GM23338 (cell line): ENCODE measurements around the gene ARFIP1. TPM values are rescaled to one million over a fixed set of nuclear protein-coding genes. Genes with fewer than 3 reads are reported as not detected.

Experiments used
- ATAC-seq: fragments of 200-7000 bp; cut with Tn5 transposase; 3 replicates; pipeline ENCODE4 v1.9.1; 2020
- DNase-seq: peaks from one replicate; pipeline ENCODE4 v3.0.0-alpha.2; 2015; ENCODE audit warnings: low spot score
- H2AFZ ChIP-seq: fragments of 200-600 bp; sonication (generic); 2 replicates; pipeline ENCODE4 v1.8.0; 2016; ENCODE audit warnings: antibody characterized with exemption, mild to moderate bottlenecking, moderate library complexity
- H3F3A ChIP-seq: fragments of 200-600 bp; sonication (generic); replicated peaks from 2 replicates; pipeline ENCODE4 v1.8.0; 2017; ENCODE audit warnings: antibody characterized with exemption, mixed run types, low read depth
- H3K27ac ChIP-seq: fragments of 200-600 bp; sonication (generic); 2 replicates; pipeline ENCODE4 v1.6.1; 2016; ENCODE audit warnings: low read depth
- H3K27me3 ChIP-seq: fragments of 200-600 bp; sonication (generic); 2 replicates; pipeline ENCODE4 v1.8.0; 2016; ENCODE audit warnings: mild to moderate bottlenecking, mixed run types, moderate library complexity; ENCODE audit not compliant: insufficient read depth
- H3K36me3 ChIP-seq: fragments of 200-600 bp; sonication (generic); 2 replicates; pipeline ENCODE4 v1.8.0; 2016; ENCODE audit warnings: mild to moderate bottlenecking; ENCODE audit not compliant: insufficient read depth
- H3K4me1 ChIP-seq: fragments of 200-600 bp; sonication (generic); 2 replicates; pipeline ENCODE4 v1.8.0; 2016; ENCODE audit warnings: mild to moderate bottlenecking, moderate library complexity; ENCODE audit not compliant: insufficient read depth
- H3K4me2 ChIP-seq: fragments of 200-600 bp; sonication (generic); 2 replicates; pipeline ENCODE4 v1.7.1; 2017; ENCODE audit warnings: mixed run types
- H3K4me3 ChIP-seq: fragments of 200-600 bp; sonication (generic); 2 replicates; pipeline ENCODE4 v1.6.1; 2016; ENCODE audit warnings: mixed run types
- H3K79me2 ChIP-seq: fragments of 200-600 bp; sonication (generic); replicated peaks from 2 replicates; pipeline ENCODE4 v1.8.0; 2017; ENCODE audit warnings: mild to moderate bottlenecking; ENCODE audit not compliant: insufficient read depth
- H3K9me2 ChIP-seq: fragments of 200-600 bp; sonication (generic); 2 replicates; pipeline ENCODE4 v1.8.0; 2017; ENCODE audit not compliant: insufficient read depth
- H4K20me1 ChIP-seq: fragments of 200-600 bp; sonication (generic); replicated peaks from 2 replicates; pipeline ENCODE4 v1.8.0; 2017; ENCODE audit warnings: mild to moderate bottlenecking; ENCODE audit not compliant: insufficient read depth
- H3K27ac Mint-ChIP-seq: 2 replicates; pipeline ENCODE4 v1.8.0; 2020; ENCODE audit warnings: inconsistent platforms, mild to moderate bottlenecking, moderate library complexity, mixed read lengths
- H3K27me3 Mint-ChIP-seq: 3 replicates; pipeline ENCODE4 v1.8.0; 2022; ENCODE audit warnings: low read depth, mild to moderate bottlenecking, moderate library complexity, mixed read lengths, inconsistent platforms; ENCODE audit not compliant: insufficient read depth, poor library complexity
- H3K36me3 Mint-ChIP-seq: 3 replicates; pipeline ENCODE4 v1.8.0; 2021; ENCODE audit warnings: low read depth, mild to moderate bottlenecking, inconsistent platforms, moderate library complexity, mixed read lengths
- H3K4me1 Mint-ChIP-seq: 3 replicates; pipeline ENCODE4 v1.8.0; 2020; ENCODE audit warnings: mild to moderate bottlenecking, inconsistent platforms, mixed read lengths
- H3K4me3 Mint-ChIP-seq: 3 replicates; pipeline ENCODE4 v1.8.0; 2021; ENCODE audit warnings: moderate library complexity, mild to moderate bottlenecking, inconsistent platforms, mixed read lengths
- H3K9me3 Mint-ChIP-seq: 3 replicates; pipeline ENCODE4 v1.8.0; 2020; ENCODE audit warnings: moderate library complexity, mild to moderate bottlenecking, inconsistent platforms, mixed read lengths
- CREB1 ChIP-seq: fragments of 250-450 bp; sonication (Bioruptor Pico); IDR thresholded peaks from 2 replicates; pipeline ENCODE4 v1.5.0; 2020; ENCODE audit warnings: low read depth, mild to moderate bottlenecking, moderate library complexity
- JUNB ChIP-seq: IDR thresholded peaks from one replicate; pipeline ENCODE4 v1.6.1; 2016; ENCODE audit warnings: antibody characterized with exemption; ENCODE audit not compliant: unreplicated experiment
- STAT1 ChIP-seq: IDR thresholded peaks from one replicate; pipeline ENCODE4 v1.6.1; 2016; ENCODE audit warnings: antibody characterized with exemption; ENCODE audit not compliant: unreplicated experiment
- ZNF331 ChIP-seq: fragments of 250-450 bp; sonication (Bioruptor Pico); IDR thresholded peaks from 2 replicates; pipeline ENCODE4 v1.5.0; 2020; ENCODE audit warnings: low read depth, mild to moderate bottlenecking, moderate library complexity
- polyA plus RNA-seq: library from polyadenylated mRNA; unstranded; fragments of >200 nt; fragmentation: Nextera tagmentation; extraction: Ambion mirVana; gene quantifications from 2 replicates; pipeline ENCODE4 v1.2.1, GENCODE V29; 2016
- total RNA-seq: library from RNA; depleted of rRNA; stranded (reverse); fragments of >200 nt; shearing (Covaris generic); gene quantifications from 2 replicates; pipeline ENCODE4 v1.2.3, GENCODE V29; 2014
- TF ChIP-seq, protein P1 (sequence below): IDR thresholded peaks from one replicate; pipeline ENCODE4 v1.6.1; 2018; ENCODE audit warnings: antibody characterized with exemption; ENCODE audit not compliant: unreplicated experiment
- TF ChIP-seq, protein P2 (sequence below), 2 experiments: fragments of 200-600 bp in 1 of 2; sonication (generic) in 1 of 2; conservative IDR thresholded peaks; 2 replicates each; pipeline versions ENCODE4 v1.5.1 to v1.6.1; 2016 to 2017; ENCODE audit warnings: antibody characterized with exemption in 2 of 2, low read depth in 2 of 2, mild to moderate bottlenecking in 2 of 2, moderate library complexity in 1 of 2

Gene ARFIP1
- total and polyA plus RNA-seq, 2 experiments from 2014 or later: 46.0 to 49.6 TPM

DNA sequence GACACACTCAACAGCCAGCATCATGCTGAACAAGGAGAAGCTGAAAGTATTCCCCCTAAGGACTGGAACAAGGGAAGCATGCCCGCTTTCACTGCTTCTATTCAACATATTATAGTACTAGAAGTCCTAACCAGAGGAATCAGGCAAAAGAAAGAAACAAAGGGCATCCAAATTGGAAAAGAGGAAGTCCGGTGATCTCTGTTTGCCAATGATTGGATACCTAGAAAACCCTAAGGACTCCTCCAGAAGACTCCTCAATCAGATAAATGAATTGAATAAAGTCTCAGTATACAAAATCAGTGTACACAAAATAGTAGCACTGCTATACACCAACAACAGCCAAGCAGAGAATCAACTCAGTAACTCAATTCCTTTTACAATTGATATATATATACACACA, 44.8 kb downstream of the ARFIP1 start:
- ATAC-seq (no peak), DNase-seq (no peak)
- no peak overlapping the region for H3K4me2 ChIP-seq
- no peaks in the 10 kb centered on the region for H3K4me1 ChIP-seq
- H3K27ac ChIP-seq: no peak overlapping the region
- no peaks in the 10 kb centered on the region; the same call in 1 of the 2 replicates for H3K79me2 ChIP-seq
- peaks cover 20% of the 10 kb centered on the region; the same call in 2 of the 3 replicates for H3K9me3 Mint-ChIP-seq
- no peak overlapping the region for H3K27ac Mint-ChIP-seq
- no peaks in the 10 kb centered on the region for H3K4me1 Mint-ChIP-seq
- no peaks in the 10 kb centered on the region for H4K20me1 ChIP-seq
- H3K27me3 Mint-ChIP-seq: no peaks in the 10 kb centered on the region
- no peak for TF ChIP-seq CREB1
- TF ChIP-seq JUNB: no peak
- TF ChIP-seq, protein P1, sequence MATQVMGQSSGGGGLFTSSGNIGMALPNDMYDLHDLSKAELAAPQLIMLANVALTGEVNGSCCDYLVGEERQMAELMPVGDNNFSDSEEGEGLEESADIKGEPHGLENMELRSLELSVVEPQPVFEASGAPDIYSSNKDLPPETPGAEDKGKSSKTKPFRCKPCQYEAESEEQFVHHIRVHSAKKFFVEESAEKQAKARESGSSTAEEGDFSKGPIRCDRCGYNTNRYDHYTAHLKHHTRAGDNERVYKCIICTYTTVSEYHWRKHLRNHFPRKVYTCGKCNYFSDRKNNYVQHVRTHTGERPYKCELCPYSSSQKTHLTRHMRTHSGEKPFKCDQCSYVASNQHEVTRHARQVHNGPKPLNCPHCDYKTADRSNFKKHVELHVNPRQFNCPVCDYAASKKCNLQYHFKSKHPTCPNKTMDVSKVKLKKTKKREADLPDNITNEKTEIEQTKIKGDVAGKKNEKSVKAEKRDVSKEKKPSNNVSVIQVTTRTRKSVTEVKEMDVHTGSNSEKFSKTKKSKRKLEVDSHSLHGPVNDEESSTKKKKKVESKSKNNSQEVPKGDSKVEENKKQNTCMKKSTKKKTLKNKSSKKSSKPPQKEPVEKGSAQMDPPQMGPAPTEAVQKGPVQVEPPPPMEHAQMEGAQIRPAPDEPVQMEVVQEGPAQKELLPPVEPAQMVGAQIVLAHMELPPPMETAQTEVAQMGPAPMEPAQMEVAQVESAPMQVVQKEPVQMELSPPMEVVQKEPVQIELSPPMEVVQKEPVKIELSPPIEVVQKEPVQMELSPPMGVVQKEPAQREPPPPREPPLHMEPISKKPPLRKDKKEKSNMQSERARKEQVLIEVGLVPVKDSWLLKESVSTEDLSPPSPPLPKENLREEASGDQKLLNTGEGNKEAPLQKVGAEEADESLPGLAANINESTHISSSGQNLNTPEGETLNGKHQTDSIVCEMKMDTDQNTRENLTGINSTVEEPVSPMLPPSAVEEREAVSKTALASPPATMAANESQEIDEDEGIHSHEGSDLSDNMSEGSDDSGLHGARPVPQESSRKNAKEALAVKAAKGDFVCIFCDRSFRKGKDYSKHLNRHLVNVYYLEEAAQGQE: no peak
- H3K27me3 ChIP-seq: no peaks in the 10 kb centered on the region
- H2AFZ ChIP-seq: no peak overlapping the region
- H3K9me2 ChIP-seq: 0 out of 2 replicates have a peak, but pooled peaks cover 6% of the 10 kb centered on the region
- H3K4me3 Mint-ChIP-seq: no peak overlapping the region
- H3K4me3 ChIP-seq: no peak overlapping the region
- H3K36me3 Mint-ChIP-seq: peaks cover 32% of the 10 kb centered on the region
- peaks cover 2% of the 10 kb centered on the region; the same call in 1 of the 2 replicates for H3K36me3 ChIP-seq
- H3F3A ChIP-seq: no peaks in the 10 kb centered on the region

DNA sequence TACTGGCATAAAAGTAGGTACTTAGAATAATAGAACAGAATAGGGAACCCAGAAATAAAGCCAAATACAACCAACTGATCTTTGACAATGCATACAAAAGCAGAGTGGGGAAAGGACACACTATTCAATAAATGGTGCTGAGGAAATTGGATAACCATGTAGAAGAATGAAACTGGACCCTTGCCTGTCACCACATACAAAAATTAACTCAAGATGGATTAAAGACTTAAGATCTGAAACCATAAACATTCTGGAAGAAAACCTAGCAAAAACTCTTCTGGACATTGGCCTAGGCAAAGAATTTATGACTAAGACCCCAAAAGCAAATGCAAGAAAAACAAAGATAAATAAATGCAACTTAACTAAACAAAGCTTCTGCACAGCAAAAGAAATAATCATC, 45.6 kb downstream of the ARFIP1 start:
- Mint-ChIP-seq H3K36me3 (peaks cover 24% of the 10 kb centered on the region), H3K9me3 (peaks cover 12% of the 10 kb centered on the region; the same call in 2 of the 3 replicates)
- no peaks in the 10 kb centered on the region; the same call in 1 of the 2 replicates for H3K79me2 ChIP-seq
- TF ChIP-seq, protein P1: no peak
- TF ChIP-seq, protein P2, sequence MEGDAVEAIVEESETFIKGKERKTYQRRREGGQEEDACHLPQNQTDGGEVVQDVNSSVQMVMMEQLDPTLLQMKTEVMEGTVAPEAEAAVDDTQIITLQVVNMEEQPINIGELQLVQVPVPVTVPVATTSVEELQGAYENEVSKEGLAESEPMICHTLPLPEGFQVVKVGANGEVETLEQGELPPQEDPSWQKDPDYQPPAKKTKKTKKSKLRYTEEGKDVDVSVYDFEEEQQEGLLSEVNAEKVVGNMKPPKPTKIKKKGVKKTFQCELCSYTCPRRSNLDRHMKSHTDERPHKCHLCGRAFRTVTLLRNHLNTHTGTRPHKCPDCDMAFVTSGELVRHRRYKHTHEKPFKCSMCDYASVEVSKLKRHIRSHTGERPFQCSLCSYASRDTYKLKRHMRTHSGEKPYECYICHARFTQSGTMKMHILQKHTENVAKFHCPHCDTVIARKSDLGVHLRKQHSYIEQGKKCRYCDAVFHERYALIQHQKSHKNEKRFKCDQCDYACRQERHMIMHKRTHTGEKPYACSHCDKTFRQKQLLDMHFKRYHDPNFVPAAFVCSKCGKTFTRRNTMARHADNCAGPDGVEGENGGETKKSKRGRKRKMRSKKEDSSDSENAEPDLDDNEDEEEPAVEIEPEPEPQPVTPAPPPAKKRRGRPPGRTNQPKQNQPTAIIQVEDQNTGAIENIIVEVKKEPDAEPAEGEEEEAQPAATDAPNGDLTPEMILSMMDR (conservative IDR thresholded peaks at IDR 0.05; ENCODE audit: low read depth in 2 of 2): no peak
- TF ChIP-seq STAT1 (no peak), ZNF331 (no peak)

More for the DNA sequence above, 45.6 kb downstream of the ARFIP1 start:
- Histone ChIP-seq H4K20me1 (no peaks in the 10 kb centered on the region), H3K36me3 (peaks cover 5% of the 10 kb centered on the region; the same call in 1 of the 2 replicates), H3K27me3 (no peaks in the 10 kb centered on the region), H3K9me2 (0 out of 2 replicates have a peak, but pooled peaks cover 1% of the 10 kb centered on the region), H3K27ac (no peak overlapping the region), H3K4me2 (no peak overlapping the region), H3K4me1 (no peaks in the 10 kb centered on the region), H3F3A (no peaks in the 10 kb centered on the region), H2AFZ (no peak overlapping the region), H3K4me3 (no peak overlapping the region)
- ATAC-seq: no peak
- H3K4me3 Mint-ChIP-seq: no peak overlapping the region
- H3K4me1 Mint-ChIP-seq: no peaks in the 10 kb centered on the region
- H3K27ac Mint-ChIP-seq: no peak overlapping the region
- DNase-seq: no peak
- H3K27me3 Mint-ChIP-seq: no peaks in the 10 kb centered on the region
